ENCODE measurements around the gene SIX5. TPM values are rescaled to one million over a fixed set of nuclear protein-coding genes. Genes with fewer than 3 reads are reported as not detected.

SIX5 gene
- polyA plus RNA-seq, 2 of the 4 experiments (the other 2 are of a cell fraction) = 8.9 to 24.7 TPM

DNA sequence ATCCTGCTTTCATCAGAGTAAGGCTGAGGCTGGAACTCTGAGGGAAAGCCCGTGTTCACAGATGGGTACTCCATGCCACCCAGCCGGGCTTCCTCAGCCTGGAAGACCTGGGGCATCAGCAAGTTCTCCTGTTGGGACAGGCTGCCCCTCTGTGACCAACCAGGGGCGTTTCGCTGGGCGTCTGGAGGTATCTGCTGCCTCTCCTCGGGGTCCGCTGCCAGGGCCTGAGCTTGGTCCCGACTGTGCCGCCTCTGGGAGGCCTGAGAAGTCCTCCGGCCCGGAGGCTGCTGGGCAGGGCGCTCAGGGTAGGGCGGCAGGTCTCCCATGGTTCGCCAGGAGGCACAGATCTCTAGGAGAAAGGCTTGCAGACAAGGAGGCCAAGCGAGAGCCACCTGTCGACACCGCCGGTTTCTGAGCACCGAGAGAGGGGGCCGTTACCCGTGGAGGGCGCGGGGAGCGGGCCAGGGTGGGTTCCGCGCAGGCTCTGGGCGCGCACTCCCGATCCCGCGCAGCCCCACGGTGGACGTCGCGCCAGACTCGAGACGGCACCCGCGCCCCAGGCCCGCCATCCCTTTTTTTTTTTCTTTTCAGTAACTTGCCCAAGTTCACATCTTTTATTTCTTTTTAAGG lies 45.9 kb upstream of the SIX5 start, which contains the start of gene RSPH6A:
Gene RSPH6A (minus strand): TSS at position 458 of the 630 bp plus-strand sequence. CDS start 132 bp downstream, at position 326.
- WGBS (ENCODE audit: missing lambda C conversion rate) = 95% methylated on average over 40 of the region's 40 CpGs
- ATAC-seq (no peak), FAIRE-seq (no peak), DNase-seq (ENCODE audit: low read depth in 1 of 2, low spot score in 1 of 2) (no peak)
- POLR2A ChIA-PET = interaction anchor here (1.0 to 1.5 kb wide), 2 partner anchors 22 to 44 kb away, joined by 3 to 4 read pairs; partner anchors contain the start of gene DMWD
- H3K27ac ChIP-seq = no peak within 1 kb of the TSS
- CTCF ChIA-PET = interaction anchor here (0.5 to 74.3 kb wide), 6 partner anchors 7 to 263 kb away, joined by 3 to 2204 read pairs (median 78); partner anchors contain the start of genes DMPK, DMWD, IRF2BP1 and RSPH6A
- H3K9me3 ChIP-seq = no peaks in the 10 kb centered on the region
- no peak within 1 kb of the TSS for H3K4me3 ChIP-seq
- no peak for TF ChIP-seq RFX5 (IDR thresholded peaks at IDR 0.05)
- no peak for TF ChIP-seq SREBF2 (IDR thresholded peaks at IDR 0.05)
- no peak for TF ChIP-seq HOXB13 (CRISPR knock-in tag; IDR thresholded peaks at IDR 0.05; ENCODE audit: low read depth)
- TF ChIP-seq, protein P1, sequence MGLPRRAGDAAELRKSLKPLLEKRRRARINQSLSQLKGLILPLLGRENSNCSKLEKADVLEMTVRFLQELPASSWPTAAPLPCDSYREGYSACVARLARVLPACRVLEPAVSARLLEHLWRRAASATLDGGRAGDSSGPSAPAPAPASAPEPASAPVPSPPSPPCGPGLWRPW (IDR thresholded peaks at IDR 0.05) = no peak
- TF ChIP-seq JUN (IDR thresholded peaks at IDR 0.05) = no peak
- no peak for TF ChIP-seq POLR2AphosphoS2 (conservative IDR thresholded peaks at IDR 0.05; ENCODE audit: low read length)
- TF ChIP-seq HOXB5 (CRISPR knock-in tag; IDR thresholded peaks at IDR 0.05) = no peak
- TF ChIP-seq NR3C1 (IDR thresholded peaks at IDR 0.05) = no peak
- TF ChIP-seq ZSCAN20 (CRISPR knock-in tag; IDR thresholded peaks at IDR 0.05) = no peak
- no peak for TF ChIP-seq MAZ (IDR thresholded peaks at IDR 0.05; ENCODE audit: borderline replicate concordance, low read depth, low read length)
- TF ChIP-seq KDM5A (IDR thresholded peaks at IDR 0.05) = no peak
- TF ChIP-seq HEYL (CRISPR knock-in tag; IDR thresholded peaks at IDR 0.05) = no peak
- no peak for TF ChIP-seq RCOR1 (IDR thresholded peaks at IDR 0.05; ENCODE audit: low read depth, low read length)
- no peak within 1 kb of the TSS for H3K4me2 ChIP-seq
- H3K4me1 ChIP-seq = peaks cover 17% of the 10 kb centered on the region

DNA sequence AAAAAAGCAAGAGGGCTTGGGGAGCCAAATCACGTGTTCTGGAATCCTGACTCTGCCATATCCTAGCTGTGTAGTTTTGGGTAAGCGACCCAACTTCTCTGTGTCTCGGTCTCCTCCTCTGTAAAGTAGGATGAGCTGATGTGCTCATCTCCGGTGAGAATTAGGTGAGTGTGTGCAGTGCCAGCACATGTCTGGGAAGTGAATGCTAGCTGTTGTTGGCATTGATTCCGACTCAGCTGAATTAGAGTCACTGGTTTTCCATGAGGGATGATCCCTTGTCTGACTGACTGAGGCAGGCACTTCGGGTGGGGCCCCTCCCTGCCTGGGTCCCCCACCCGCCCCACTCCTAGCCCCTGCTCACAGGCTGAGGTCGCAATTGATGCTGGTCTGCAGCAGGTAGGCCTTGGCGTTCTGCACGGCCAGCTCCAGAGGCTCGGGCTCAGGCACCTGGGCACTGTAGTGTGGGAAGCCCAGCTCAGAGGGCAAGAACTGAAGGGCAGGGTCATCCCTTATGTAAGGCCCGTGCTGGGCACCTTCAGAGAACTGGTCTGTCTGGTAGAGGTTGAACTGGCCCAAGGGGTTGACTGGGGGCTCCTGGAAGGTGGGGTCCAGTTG lies 45.2 kb upstream of the SIX5 start:
- TF ChIP-seq, protein P2, sequence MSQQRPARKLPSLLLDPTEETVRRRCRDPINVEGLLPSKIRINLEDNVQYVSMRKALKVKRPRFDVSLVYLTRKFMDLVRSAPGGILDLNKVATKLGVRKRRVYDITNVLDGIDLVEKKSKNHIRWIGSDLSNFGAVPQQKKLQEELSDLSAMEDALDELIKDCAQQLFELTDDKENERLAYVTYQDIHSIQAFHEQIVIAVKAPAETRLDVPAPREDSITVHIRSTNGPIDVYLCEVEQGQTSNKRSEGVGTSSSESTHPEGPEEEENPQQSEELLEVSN (IDR thresholded peaks at IDR 0.05; ENCODE audit: borderline replicate concordance, low read depth) = no peak
- TF ChIP-seq, protein P3, sequence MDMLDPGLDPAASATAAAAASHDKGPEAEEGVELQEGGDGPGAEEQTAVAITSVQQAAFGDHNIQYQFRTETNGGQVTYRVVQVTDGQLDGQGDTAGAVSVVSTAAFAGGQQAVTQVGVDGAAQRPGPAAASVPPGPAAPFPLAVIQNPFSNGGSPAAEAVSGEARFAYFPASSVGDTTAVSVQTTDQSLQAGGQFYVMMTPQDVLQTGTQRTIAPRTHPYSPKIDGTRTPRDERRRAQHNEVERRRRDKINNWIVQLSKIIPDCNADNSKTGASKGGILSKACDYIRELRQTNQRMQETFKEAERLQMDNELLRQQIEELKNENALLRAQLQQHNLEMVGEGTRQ (IDR thresholded peaks at IDR 0.05) = no peak
- TF ChIP-seq RNF2 (IDR thresholded peaks at IDR 0.05; ENCODE audit: borderline replicate concordance, low read depth) (no peak), HDAC2 (IDR thresholded peaks at IDR 0.05) (no peak), HEYL (CRISPR knock-in tag; IDR thresholded peaks at IDR 0.05) (no peak), FOSB (CRISPR knock-in tag; IDR thresholded peaks at IDR 0.05) (no peak), HOXB13 (CRISPR knock-in tag; IDR thresholded peaks at IDR 0.05; ENCODE audit: low read depth) (no peak)
- ATAC-seq (no peak), FAIRE-seq (no peak), DNase-seq (ENCODE audit: low read depth in 1 of 2, low spot score in 1 of 2) (no peak)
- WGBS (ENCODE audit: missing lambda C conversion rate) = 82% methylated on average over 8 of the region's 12 CpGs
- Histone ChIP-seq H3K4me2 (no peak overlapping the region), H3K27ac (no peak overlapping the region; a peak in 1 of 6 replicates), H3K4me3 (no peak overlapping the region), H3K4me1 (peaks cover 24% of the 10 kb centered on the region), H3K9me3 (no peaks in the 10 kb centered on the region)
- ChIA-PET CTCF (interaction anchor here (1.2 to 74.3 kb wide), 7 partner anchors 6 to 263 kb away, joined by 3 to 2204 read pairs (median 9); partner anchors contain the start of genes DMPK, DMWD, FOXA3 and IRF2BP1), POLR2A (interaction anchor here (1.0 to 1.5 kb wide), 2 partner anchors 22 to 44 kb away, joined by 3 to 4 read pairs; partner anchors contain the start of gene DMWD)

DNA sequence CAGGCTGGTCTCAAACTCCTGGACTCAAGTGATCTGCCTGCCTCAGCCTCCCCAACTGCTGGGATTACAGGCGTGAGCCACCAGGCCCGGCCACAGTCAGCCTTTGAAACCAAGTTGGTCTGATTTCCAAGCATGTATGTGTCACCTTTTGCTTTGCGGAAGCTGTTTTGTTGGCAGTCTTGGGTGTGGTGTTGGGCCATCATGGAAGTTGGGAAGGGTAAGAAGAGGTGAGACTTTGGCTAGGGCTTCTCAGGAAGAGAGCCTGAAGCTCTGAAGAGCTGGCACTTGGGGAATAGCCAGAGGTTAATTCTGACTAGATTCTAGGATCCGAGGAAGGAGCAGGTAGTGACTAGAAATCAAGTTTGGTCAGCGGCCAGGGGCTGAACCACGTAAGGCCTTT lies 43.2 kb upstream of the SIX5 start:
- POLR2A ChIA-PET = no interaction called here

More for the DNA sequence above, 43.2 kb upstream of the SIX5 start:
- no peak for FAIRE-seq
- CTCF ChIA-PET = interaction anchor here (1.1 to 74.3 kb wide), 5 partner anchors 4 to 120 kb away, joined by 4 to 2204 read pairs (median 151); partner anchors contain the start of genes DMPK, DMWD, FOXA3 and IRF2BP1
- H3K9me3 ChIP-seq = no peaks in the 10 kb centered on the region
- TF ChIP-seq HOXB13 (CRISPR knock-in tag; IDR thresholded peaks at IDR 0.05; ENCODE audit: low read depth) (no peak), CBX8 (IDR thresholded peaks at IDR 0.05) (no peak), ZSCAN20 (CRISPR knock-in tag; IDR thresholded peaks at IDR 0.05) (no peak)
- TF ChIP-seq, protein P4, sequence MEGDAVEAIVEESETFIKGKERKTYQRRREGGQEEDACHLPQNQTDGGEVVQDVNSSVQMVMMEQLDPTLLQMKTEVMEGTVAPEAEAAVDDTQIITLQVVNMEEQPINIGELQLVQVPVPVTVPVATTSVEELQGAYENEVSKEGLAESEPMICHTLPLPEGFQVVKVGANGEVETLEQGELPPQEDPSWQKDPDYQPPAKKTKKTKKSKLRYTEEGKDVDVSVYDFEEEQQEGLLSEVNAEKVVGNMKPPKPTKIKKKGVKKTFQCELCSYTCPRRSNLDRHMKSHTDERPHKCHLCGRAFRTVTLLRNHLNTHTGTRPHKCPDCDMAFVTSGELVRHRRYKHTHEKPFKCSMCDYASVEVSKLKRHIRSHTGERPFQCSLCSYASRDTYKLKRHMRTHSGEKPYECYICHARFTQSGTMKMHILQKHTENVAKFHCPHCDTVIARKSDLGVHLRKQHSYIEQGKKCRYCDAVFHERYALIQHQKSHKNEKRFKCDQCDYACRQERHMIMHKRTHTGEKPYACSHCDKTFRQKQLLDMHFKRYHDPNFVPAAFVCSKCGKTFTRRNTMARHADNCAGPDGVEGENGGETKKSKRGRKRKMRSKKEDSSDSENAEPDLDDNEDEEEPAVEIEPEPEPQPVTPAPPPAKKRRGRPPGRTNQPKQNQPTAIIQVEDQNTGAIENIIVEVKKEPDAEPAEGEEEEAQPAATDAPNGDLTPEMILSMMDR (IDR thresholded peaks at IDR 0.05) = no peak
- H3K27ac ChIP-seq = 0 out of 6 replicates have a peak overlapping the region, but pooled peaks of 1 of the 2 experiments have one; percentile 18
- H3K4me1 ChIP-seq = peaks cover 18% of the 10 kb centered on the region
- WGBS (ENCODE audit: missing lambda C conversion rate) = 86% methylated on average over 6 of the region's 6 CpGs
- ATAC-seq = no peak
- H3K4me3 ChIP-seq = no peak overlapping the region
- DNase-seq (ENCODE audit: low read depth in 1 of 2, low spot score in 1 of 2) = no peak
- no peak overlapping the region for H3K4me2 ChIP-seq

Measured in A549 (cell line).